Choroid plexus epithelial cell (primary cell): ENCODE results near the gene ALDH1B1.
A peak's percentile ranks its signal among the peaks of the same experiment; 100 is the strongest.

Experiments
- DNase-seq: peaks from one replicate; pipeline ENCODE4 v3.0.0-alpha.2; 2010; ENCODE audit warnings: low read depth
- H3K4me3 ChIP-seq: 2 replicates; pipeline ENCODE4 v1.5.1; 2011; ENCODE audit warnings: low read depth, mild to moderate bottlenecking, control low read depth, low read length, moderate library complexity
- TF ChIP-seq, protein P1 (sequence below): conservative IDR thresholded peaks from 2 replicates; pipeline ENCODE4 v1.5.1; 2011; ENCODE audit warnings: low read depth, mild to moderate bottlenecking, control low read depth, inconsistent platforms, low read length, moderate library complexity

The ALDH1B1 gene

DNA sequence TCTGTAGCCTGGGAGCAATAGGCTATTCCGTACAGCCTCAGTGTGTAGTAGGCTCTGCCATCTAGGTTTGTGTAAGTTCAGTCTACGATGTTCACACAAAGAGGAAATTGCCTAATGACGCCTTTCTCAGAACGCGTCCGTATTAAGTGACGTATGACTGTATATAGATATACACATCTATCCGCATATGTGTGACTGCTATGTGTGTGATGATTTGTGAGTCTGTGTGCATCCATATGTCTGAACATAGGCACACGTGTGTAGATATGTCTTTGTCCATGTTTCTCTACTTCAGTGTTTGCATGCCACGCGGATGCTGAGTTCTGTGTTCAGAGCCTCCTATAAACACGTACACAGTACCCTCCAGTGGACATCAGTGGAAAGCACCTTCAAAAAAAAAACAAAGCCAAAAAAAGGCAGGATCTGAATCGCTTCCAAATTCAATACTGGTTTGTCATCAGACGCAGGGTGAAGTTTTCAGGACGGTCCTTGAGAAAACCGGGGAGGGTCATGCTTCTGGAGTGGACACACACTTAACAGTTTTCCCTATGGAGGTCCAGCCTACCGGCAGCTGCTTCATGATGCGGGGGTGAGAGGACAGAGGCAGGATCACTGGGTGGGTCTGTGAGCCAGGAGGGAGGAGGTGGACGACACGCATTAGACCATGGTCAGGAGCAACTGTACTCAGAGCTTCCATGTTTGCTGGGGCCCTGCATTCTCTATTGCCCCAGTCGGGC lies 29.5 kb upstream of the ALDH1B1 start:
- peak overlapping the region; percentile 33 for H3K4me3 ChIP-seq
- TF ChIP-seq, protein P1, sequence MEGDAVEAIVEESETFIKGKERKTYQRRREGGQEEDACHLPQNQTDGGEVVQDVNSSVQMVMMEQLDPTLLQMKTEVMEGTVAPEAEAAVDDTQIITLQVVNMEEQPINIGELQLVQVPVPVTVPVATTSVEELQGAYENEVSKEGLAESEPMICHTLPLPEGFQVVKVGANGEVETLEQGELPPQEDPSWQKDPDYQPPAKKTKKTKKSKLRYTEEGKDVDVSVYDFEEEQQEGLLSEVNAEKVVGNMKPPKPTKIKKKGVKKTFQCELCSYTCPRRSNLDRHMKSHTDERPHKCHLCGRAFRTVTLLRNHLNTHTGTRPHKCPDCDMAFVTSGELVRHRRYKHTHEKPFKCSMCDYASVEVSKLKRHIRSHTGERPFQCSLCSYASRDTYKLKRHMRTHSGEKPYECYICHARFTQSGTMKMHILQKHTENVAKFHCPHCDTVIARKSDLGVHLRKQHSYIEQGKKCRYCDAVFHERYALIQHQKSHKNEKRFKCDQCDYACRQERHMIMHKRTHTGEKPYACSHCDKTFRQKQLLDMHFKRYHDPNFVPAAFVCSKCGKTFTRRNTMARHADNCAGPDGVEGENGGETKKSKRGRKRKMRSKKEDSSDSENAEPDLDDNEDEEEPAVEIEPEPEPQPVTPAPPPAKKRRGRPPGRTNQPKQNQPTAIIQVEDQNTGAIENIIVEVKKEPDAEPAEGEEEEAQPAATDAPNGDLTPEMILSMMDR: peak; percentile 80
- DNase-seq: peak; percentile 90

DNA sequence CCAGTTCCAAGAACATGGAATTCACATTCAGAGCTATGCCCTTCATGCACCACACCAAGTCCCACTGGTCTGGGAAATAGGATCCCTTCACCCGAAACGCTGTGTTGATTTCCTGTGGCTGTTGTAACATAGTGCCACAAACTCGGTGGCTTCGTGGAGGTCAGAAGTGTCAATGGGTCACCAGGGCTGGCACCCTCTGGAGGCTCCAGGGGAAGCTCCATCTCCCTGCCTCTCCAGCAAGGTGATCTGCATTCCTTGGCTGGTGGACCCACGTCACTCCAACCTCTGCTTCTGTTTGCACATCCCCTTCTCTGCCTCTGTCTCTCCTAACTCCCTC lies 28.9 kb upstream of the ALDH1B1 start:
- TF ChIP-seq, protein P1: no peak
- H3K4me3 ChIP-seq: no peak overlapping the region
- no peak for DNase-seq

DNA sequence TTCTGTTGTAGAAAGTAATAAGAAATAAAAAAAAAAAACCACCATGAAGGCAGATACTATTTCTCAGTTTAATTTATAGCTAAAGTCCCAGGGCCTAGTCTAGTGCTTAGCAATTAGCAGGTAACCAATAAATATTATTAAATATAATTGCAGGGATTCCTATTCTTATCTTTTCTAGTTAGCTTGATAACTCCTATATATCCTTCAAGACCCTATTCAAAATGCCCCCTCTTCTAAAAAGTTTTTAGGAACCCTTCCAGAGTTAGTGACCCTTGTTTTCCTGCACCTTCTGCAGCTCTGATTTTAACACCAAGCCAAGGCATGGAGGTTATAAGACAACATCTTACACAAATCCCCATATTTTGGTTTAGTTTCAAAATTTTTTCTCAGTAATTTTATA lies 24.6 kb upstream of the ALDH1B1 start:
- DNase-seq: no peak
- TF ChIP-seq, protein P1: no peak
- H3K4me3 ChIP-seq: no peak overlapping the region

DNA sequence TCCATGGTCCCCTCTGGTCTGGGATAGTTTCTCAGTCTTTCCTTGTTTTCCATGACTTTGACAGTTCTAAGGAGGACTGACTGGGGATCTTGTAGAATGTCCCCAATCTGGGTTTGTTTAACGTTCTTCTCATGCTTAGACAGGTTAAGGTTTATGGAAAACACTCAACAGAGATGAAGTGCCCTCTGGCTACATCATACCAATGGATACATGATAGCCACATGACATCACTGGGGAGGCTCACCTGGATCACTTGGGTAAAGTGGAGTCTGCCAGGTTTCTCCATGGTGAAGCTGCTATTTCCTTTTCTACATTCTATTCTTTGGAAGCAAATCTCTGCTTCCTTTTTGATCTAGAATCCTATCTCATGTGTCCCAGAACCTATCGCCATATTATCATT lies 23.8 kb upstream of the ALDH1B1 start:
- TF ChIP-seq, protein P1: no peak
- no peak overlapping the region for H3K4me3 ChIP-seq
- DNase-seq: no peak

DNA sequence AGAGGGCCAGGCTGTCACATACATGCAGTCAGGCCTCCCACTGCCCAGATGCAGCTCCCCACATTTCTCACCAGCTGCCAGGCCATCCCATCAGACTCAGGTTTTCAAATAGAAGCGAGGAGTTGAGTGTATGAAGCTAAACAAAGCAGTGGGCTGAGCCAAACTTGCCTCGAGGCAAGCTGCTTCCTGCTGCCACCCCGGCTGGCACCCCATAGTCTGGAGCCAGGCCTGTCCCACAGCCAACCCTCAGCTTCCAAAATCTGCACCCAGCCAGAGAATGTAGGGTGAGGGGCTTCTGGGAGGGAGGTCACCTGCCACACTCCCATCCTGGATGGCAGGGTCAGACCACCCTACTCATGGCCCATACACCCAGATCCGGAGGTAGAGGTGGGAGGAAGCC lies 22.3 kb upstream of the ALDH1B1 start:
- DNase-seq: no peak
- TF ChIP-seq, protein P1: no peak
- no peak overlapping the region for H3K4me3 ChIP-seq

DNA sequence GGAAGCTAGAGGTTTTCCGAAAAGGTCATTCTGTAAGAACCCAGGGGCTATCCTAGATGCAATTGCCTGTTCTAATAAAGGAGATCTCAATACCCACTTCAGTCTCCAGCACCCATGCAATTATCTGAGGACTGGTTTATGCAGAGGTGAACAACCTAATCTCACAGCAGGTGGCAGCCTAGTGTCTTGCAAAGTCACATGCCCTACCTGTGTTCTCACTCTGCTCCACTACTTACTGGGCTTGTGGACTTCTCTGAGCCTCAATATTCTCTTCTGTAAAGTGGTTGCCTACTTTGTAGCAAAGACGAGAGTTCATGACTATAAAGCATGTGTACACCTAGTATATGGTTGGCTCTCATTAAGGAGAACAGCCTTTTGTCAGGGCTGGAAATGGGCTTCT lies 21.0 kb upstream of the ALDH1B1 start:
- TF ChIP-seq, protein P1: peak; percentile 22
- DNase-seq: peak; percentile 45
- no peak overlapping the region for H3K4me3 ChIP-seq

DNA sequence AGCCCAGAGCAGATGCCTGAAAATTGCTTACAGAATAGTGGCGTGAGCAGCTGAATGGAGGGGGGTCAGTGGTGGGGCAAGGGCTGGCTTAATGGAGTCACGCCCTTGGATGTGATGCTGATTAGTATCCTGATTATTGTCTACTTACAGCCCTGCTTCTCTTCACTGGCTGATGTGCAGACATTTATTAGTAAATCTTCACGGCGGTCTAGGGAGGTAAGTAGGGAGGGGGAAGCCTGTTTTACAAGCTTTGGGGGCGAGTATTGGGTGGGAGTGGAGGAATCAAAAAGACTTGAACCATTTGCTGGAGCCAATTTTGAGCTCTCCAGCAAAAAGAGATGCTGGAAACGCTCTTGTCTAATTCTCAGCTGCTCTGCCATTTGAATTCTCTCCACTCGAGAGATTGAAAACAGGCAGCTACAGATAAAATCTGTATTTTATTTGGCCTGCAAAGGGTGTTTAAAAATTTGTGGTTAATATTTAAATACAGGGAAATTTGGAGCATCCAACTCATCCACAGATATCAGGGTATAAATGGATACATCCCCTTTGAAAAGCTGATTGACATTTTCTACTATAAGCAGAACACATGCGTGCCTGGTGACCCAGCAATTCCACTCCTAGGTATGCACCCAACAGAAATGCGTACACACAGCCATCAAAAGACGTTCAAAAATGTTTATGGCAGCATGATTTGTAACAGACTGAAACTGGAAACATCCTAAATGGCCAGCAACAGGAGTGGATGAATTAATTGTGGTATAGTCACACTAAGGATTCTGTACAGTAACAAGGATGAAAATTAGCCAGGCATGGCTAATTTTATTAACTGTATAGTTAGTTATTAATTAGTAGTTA lies 19.5 kb upstream of the ALDH1B1 start:
- DNase-seq: no peak
- H3K4me3 ChIP-seq: no peak overlapping the region
- TF ChIP-seq, protein P1: no peak
